ENCODE results near the gene KDELR1.

Gene KDELR1

GRCh38 chr19:48396824-48397176, 5.4 kb upstream of the KDELR1 start:
- Histone ChIP-seq H3K9me3 (no peaks in the 10 kb centered on the region), H3K27me3 (peaks cover 4 to 67% of the 10 kb centered on the region in 2 donors), H3K36me3 (no peaks in the 10 kb centered on the region), H3K4me1 (peaks cover 0 to 31% (median 17%) of the 10 kb centered on the region in 4 donors), H3K4me3 (no peak overlapping the region), H3K27ac (no peak overlapping the region)
- intact Hi-C loops (cut with DNase I; ENCODE audit: low total_unique reads): no loop called here
- no peak for DNase-seq
- TF ChIP-seq CTCF (IDR thresholded peaks at IDR 0.05): no peak

DNA sequence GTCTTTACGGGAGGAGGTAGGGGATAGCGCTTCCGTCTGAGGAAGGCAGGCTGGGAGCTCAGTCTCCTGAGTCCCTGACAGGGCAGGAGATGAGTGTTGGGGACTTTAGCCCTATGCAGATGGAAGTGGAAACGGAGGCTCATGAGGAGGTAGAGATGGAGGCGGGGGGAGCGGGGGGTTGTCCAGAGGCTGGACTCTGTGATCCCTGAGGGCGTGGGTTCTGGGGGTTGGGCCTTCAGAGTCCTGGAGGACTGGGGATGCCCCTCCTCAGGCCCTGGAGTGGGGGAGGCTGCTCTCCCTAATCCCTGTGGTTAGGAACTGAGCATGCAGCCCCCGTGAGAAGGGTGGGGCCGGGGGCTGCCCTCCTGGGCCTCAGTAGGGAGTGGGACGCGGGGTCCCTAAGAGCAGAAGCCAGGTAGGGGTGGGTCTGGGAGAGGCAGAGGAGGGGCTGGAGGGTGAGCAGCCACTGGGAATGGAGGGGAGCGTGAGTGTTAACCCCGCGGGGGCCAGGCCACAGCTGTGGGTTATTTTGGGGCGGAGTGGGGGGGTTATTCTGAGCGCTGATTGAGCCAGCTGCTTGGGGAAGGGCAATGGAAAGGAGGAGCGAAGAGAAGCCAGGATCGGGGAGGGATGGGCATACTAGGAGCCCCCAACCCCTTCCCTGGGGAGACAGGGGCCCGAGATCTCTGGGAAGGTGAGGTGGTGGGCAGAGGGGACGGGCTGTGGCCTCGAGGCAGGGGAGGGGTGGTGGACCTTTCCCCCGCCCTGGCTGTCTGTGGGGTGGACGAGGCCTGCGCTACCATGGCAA, 4.9 kb upstream of the KDELR1 start:
- TF ChIP-seq CTCF (IDR thresholded peaks at IDR 0.05): no peak
- Histone ChIP-seq H3K9me3 (no peaks in the 10 kb centered on the region), H3K4me3 (no peak overlapping the region), H3K4me1 (peaks cover 0 to 34% (median 17%) of the 10 kb centered on the region in 4 donors), H3K27ac (no peak overlapping the region), H3K27me3 (peaks cover 4 to 67% of the 10 kb centered on the region in 2 donors), H3K36me3 (no peaks in the 10 kb centered on the region)
- DNase-seq: no peak
- intact Hi-C loops (cut with DNase I; ENCODE audit: low total_unique reads): no loop called here

- Histone ChIP-seq H3K4me1 (peaks cover 0 to 34% (median 17%) of the 10 kb centered on the region in 4 donors), H3K27me3 (peaks cover 4 to 67% of the 10 kb centered on the region in 2 donors), H3K36me3 (no peaks in the 10 kb centered on the region), H3K9me3 (no peaks in the 10 kb centered on the region), H3K4me3 (no peak overlapping the region), H3K27ac (no peak overlapping the region)
- no peak for DNase-seq
- intact Hi-C loops (cut with DNase I; ENCODE audit: low total_unique reads): no loop called here
- no peak for TF ChIP-seq CTCF (IDR thresholded peaks at IDR 0.05)
Measured at GRCh38 chr19:48395499-48395898, 4.1 kb upstream of the KDELR1 start.

GRCh38 chr19:48395170-48395455, 3.8 kb upstream of the KDELR1 start:
- Histone ChIP-seq H3K36me3 (no peaks in the 10 kb centered on the region), H3K27ac (no peak overlapping the region), H3K4me1 (peaks cover 0 to 37% (median 20%) of the 10 kb centered on the region in 4 donors), H3K27me3 (peaks cover 4 to 67% of the 10 kb centered on the region in 2 donors), H3K9me3 (no peaks in the 10 kb centered on the region), H3K4me3 (no peak overlapping the region)
- TF ChIP-seq CTCF (IDR thresholded peaks at IDR 0.05): no peak
- DNase-seq: no peak
- intact Hi-C loops (cut with DNase I; ENCODE audit: low total_unique reads): no loop called here

DNA sequence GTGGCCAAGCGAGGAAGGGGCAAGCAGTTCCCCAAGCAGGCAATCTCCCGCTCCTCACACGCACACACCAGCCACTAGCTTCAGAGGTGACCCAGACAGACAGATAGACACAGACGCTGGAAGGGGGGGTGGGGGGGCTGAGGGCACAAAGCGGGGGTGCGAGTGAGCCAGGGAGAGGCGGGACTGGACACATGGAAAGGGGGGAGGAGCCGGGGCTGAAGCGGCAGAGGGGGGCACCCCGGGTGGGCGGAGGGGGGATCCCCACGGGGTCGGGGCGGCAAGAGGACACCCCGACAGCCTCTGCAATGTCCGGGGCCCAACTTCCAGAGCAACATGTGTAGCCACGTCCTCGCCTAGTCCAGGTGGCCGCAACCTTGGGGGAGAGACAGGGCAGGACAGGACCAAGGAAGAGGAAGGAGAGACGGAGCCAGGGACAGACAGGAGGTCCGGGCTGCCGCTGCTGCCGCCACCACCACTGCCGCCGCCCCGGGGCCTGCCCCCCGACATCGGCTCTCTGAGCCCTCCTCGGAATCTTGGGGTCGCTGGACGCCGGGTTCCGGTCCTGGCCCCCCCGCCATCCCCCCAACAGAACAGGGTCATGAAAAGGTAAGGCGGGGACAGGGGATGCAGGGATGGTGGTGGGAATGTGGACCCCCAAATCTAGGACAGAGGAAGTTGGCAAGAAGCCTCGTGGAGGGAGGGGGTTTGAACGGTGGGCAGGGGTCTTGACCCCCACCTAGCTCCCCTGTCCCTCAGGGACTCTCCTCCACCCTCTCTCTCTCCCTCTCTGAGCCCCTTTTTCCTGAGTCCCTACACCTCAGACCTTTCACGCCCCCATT, 3.2 kb upstream of the KDELR1 start:
- TF ChIP-seq CTCF (IDR thresholded peaks at IDR 0.05): no peak
- Histone ChIP-seq H3K4me1 (peaks cover 0 to 42% (median 24%) of the 10 kb centered on the region in 4 donors), H3K27ac (no peak overlapping the region), H3K9me3 (no peaks in the 10 kb centered on the region), H3K36me3 (peaks cover 0 to 1% (median 0%) of the 10 kb centered on the region in 3 donors), H3K4me3 (no peak overlapping the region), H3K27me3 (peaks cover 4 to 67% of the 10 kb centered on the region in 2 donors)
- DNase-seq: no peak
- intact Hi-C loops (cut with DNase I; ENCODE audit: low total_unique reads): no loop called here

Measured in tibial artery (tissue), 4 donors.